Measurements from ENCODE around the gene CRACR2A. TPM values are rescaled to one million over a fixed set of nuclear protein-coding genes. Genes with fewer than 3 reads are reported as not detected.

Gene CRACR2A
- total RNA-seq, 1 experiment from 2014 or later, result not detected

GRCh38 chr12:3752096-3752709, 706 bp downstream of the CRACR2A start:
- intact Hi-C loops (cut with micrococcal nuclease), result no loop called here
- Mint-ChIP-seq H3K27ac (ENCODE audit: low read depth, unreplicated experiment) (no peak overlapping the region), H3K4me3 (ENCODE audit: unreplicated experiment) (no peak overlapping the region), H3K4me1 (ENCODE audit: insufficient read depth, unreplicated experiment) (no peaks in the 10 kb centered on the region), H3K9me3 (ENCODE audit: unreplicated experiment) (peaks cover 7% of the 10 kb centered on the region), H3K27me3 (ENCODE audit: insufficient read depth, unreplicated experiment) (no peaks in the 10 kb centered on the region), H3K36me3 (ENCODE audit: insufficient read depth, unreplicated experiment) (no peaks in the 10 kb centered on the region)
- TF ChIP-seq CTCF (IDR thresholded peaks at IDR 0.05; ENCODE audit: unreplicated experiment), result no peak
- DNase-seq (ENCODE audit: unreplicated experiment), result no peak
- ChIA-PET CTCF (interaction anchor here (0.6 kb wide), 1 partner anchor 13 kb away, joined by 3 read pairs; no protein-coding TSS in a partner anchor), POLR2A (no interaction called here)
- no TSS peak for BruUV-seq (replicated peaks)

GRCh38 chr12:3751151-3752095, 1.5 kb downstream of the CRACR2A start:
- BruUV-seq (replicated peaks), result no TSS peak
- CTCF ChIA-PET, result interaction anchor here (0.6 to 1.8 kb wide), 4 partner anchors 14 to 714 kb away, joined by 3 to 6 read pairs (median 3); no protein-coding TSS in a partner anchor

GRCh38 chr12:3750616-3751015, 2.3 kb downstream of the CRACR2A start:
- BruUV-seq (replicated peaks), result no TSS peak

More at GRCh38 chr12:3751151-3752095, 1.5 kb downstream of the CRACR2A start:
- Mint-ChIP-seq H3K27ac (ENCODE audit: low read depth, unreplicated experiment) (no peak overlapping the region), H3K36me3 (ENCODE audit: insufficient read depth, unreplicated experiment) (no peaks in the 10 kb centered on the region), H3K9me3 (ENCODE audit: unreplicated experiment) (peaks cover 3% of the 10 kb centered on the region), H3K27me3 (ENCODE audit: insufficient read depth, unreplicated experiment) (peaks cover 1% of the 10 kb centered on the region), H3K4me3 (ENCODE audit: unreplicated experiment) (no peak overlapping the region), H3K4me1 (ENCODE audit: insufficient read depth, unreplicated experiment) (no peaks in the 10 kb centered on the region)
- intact Hi-C loops (cut with micrococcal nuclease), result no loop called here
- POLR2A ChIA-PET, result interaction anchor here (0.6 kb wide), 1 partner anchor 45 kb away, joined by 3 read pairs; no protein-coding TSS in a partner anchor
- TF ChIP-seq CTCF (IDR thresholded peaks at IDR 0.05; ENCODE audit: unreplicated experiment), result no peak
- no peak for DNase-seq (ENCODE audit: unreplicated experiment)

More at GRCh38 chr12:3750616-3751015, 2.3 kb downstream of the CRACR2A start:
- no peaks in the 10 kb centered on the region for H3K4me1 Mint-ChIP-seq (ENCODE audit: insufficient read depth, unreplicated experiment)
- TF ChIP-seq CTCF (IDR thresholded peaks at IDR 0.05; ENCODE audit: unreplicated experiment), result no peak
- intact Hi-C loops (cut with micrococcal nuclease), result no loop called here
- no peak overlapping the region for H3K4me3 Mint-ChIP-seq (ENCODE audit: unreplicated experiment)
- H3K36me3 Mint-ChIP-seq (ENCODE audit: insufficient read depth, unreplicated experiment), result no peaks in the 10 kb centered on the region
- H3K27me3 Mint-ChIP-seq (ENCODE audit: insufficient read depth, unreplicated experiment), result peaks cover 10% of the 10 kb centered on the region
- ChIA-PET POLR2A (interaction anchor here (0.6 kb wide), 1 partner anchor 44 kb away, joined by 3 read pairs; no protein-coding TSS in a partner anchor), CTCF (interaction anchor here (0.6 to 1.8 kb wide), 2 partner anchors 451 to 714 kb away, joined by 3 to 6 read pairs; no protein-coding TSS in a partner anchor)
- H3K9me3 Mint-ChIP-seq (ENCODE audit: unreplicated experiment), result no peaks in the 10 kb centered on the region
- DNase-seq (ENCODE audit: unreplicated experiment), result no peak
- H3K27ac Mint-ChIP-seq (ENCODE audit: low read depth, unreplicated experiment), result no peak overlapping the region

All from MCF 10A (cell line).